HepG2 (cell line): Measurements from ENCODE around the gene DUS2. TPM values are rescaled to one million over a fixed set of nuclear protein-coding genes. Genes with fewer than 3 reads are reported as not detected.

Source experiments
- EZH2 ChIP-seq: conservative IDR thresholded peaks from 2 replicates; pipeline ENCODE4 v1.6.1; 2012; ENCODE audit warnings: mild to moderate bottlenecking, low read depth, low read length, moderate library complexity
- HNF1A ChIP-seq, 2 experiments: sonication (generic) in 1 of 2; formaldehyde crosslinking in 1 of 2; IDR thresholded peaks; 2 replicates each; pipeline versions ENCODE4 v1.4.0 to v1.6.1; 2016 to 2020; ENCODE audit warnings: borderline replicate concordance in 1 of 2, low read depth in 1 of 2, mild to moderate bottlenecking in 1 of 2, missing genetic modification reagents in 1 of 2
- HNF4A ChIP-seq: sonication (generic); formaldehyde crosslinking; IDR thresholded peaks from 2 replicates; pipeline ENCODE4 v1.4.0; 2020; ENCODE audit warnings: missing genetic modification reagents
- HOXA5 ChIP-seq: sonication (generic); formaldehyde crosslinking; IDR thresholded peaks from 2 replicates; pipeline ENCODE4 v1.4.0; 2020; ENCODE audit warnings: missing genetic modification reagents
- MEIS1 ChIP-seq: sonication (generic); formaldehyde crosslinking; IDR thresholded peaks from 2 replicates; pipeline ENCODE4 v1.9.0; 2021; ENCODE audit warnings: mild to moderate bottlenecking, missing genetic modification reagents, moderate library complexity, borderline replicate concordance
- MTA1 ChIP-seq: sonication (generic); formaldehyde crosslinking; IDR thresholded peaks from 2 replicates; pipeline ENCODE4 v1.4.0; 2020; ENCODE audit warnings: missing genetic modification reagents, mild to moderate bottlenecking, borderline replicate concordance
- SRF ChIP-seq: IDR thresholded peaks from 2 replicates; pipeline ENCODE4 v1.6.1; 2011; ENCODE audit warnings: mild to moderate bottlenecking, low read depth, low read length, moderate library complexity
- TMF1 ChIP-seq: sonication (generic); formaldehyde crosslinking; IDR thresholded peaks from 2 replicates; pipeline ENCODE4 v1.8.1; 2022; ENCODE audit warnings: low read depth, missing genetic modification reagents
- YEATS4 ChIP-seq: sonication (generic); formaldehyde crosslinking; IDR thresholded peaks from 2 replicates; pipeline ENCODE4 v1.4.0; 2020; ENCODE audit warnings: missing genetic modification reagents, borderline replicate concordance
- ZBTB42 ChIP-seq: sonication (generic); formaldehyde crosslinking; IDR thresholded peaks from 2 replicates; pipeline ENCODE4 v1.5.0; 2020; ENCODE audit warnings: mild to moderate bottlenecking, missing genetic modification reagents
- ZIK1 ChIP-seq: sonication (generic); formaldehyde crosslinking; IDR thresholded peaks from 2 replicates; pipeline ENCODE4 v1.5.0; 2020; ENCODE audit warnings: mild to moderate bottlenecking, low read depth, missing genetic modification reagents, borderline replicate concordance
- ZNF17 ChIP-seq: sonication (generic); formaldehyde crosslinking; IDR thresholded peaks from 2 replicates; pipeline ENCODE4 v1.5.0; 2020; ENCODE audit warnings: mild to moderate bottlenecking, missing genetic modification reagents
- ZNF24 ChIP-seq: fragments of 450-650 bp; IDR thresholded peaks from 2 replicates; pipeline ENCODE4 v1.6.1; 2017; ENCODE audit warnings: antibody characterized with exemption, mild to moderate bottlenecking
- ZNF296 ChIP-seq: sonication (generic); formaldehyde crosslinking; conservative IDR thresholded peaks from 2 replicates; pipeline ENCODE4 v1.5.0; 2020; ENCODE audit warnings: mild to moderate bottlenecking, missing genetic modification reagents
- ZNF460 ChIP-seq: sonication (generic); formaldehyde crosslinking; IDR thresholded peaks from 2 replicates; pipeline ENCODE4 v1.5.1; 2020; ENCODE audit warnings: missing genetic modification reagents, mild to moderate bottlenecking, borderline replicate concordance
- ZNF572 ChIP-seq: sonication (generic); formaldehyde crosslinking; IDR thresholded peaks from 2 replicates; pipeline ENCODE4 v1.5.1; 2020; ENCODE audit warnings: mild to moderate bottlenecking, missing genetic modification reagents
- ZNF879 ChIP-seq: sonication (generic); formaldehyde crosslinking; IDR thresholded peaks from 2 replicates; pipeline ENCODE4 v1.8.1; 2023; ENCODE audit warnings: missing genetic modification reagents
- ZUFSP ChIP-seq: sonication (generic); formaldehyde crosslinking; IDR thresholded peaks from 2 replicates; pipeline ENCODE4 v1.9.0; 2021; ENCODE audit warnings: missing genetic modification reagents, mild to moderate bottlenecking, borderline replicate concordance
- polyA plus RNA-seq, 8 experiments: library from polyadenylated mRNA; depleted of rRNA in 3 of 8; stranded (reverse) in 7 of 8; unstranded in 1 of 8; fragments of >200 nt; fragmentation: Illumina TruSeq in 4 of 8; extraction: Trizol in 4 of 8; gene quantifications; 2 replicates each; pipeline versions ENCODE4 v1.2.1 to v1.2.3, GENCODE V29; 2011 to 2016; ENCODE audit warnings: low read depth in 4 of 8, missing spikeins in 1 of 8, mixed read lengths in 1 of 8; ENCODE audit not compliant: insufficient read depth in 1 of 8
- total RNA-seq, 5 experiments: library from RNA; depleted of rRNA; stranded (reverse); fragments of >200 nt; fragmentation: Illumina TruSeq; extraction: Trizol; gene quantifications; 2 replicates each; pipeline ENCODE4 v1.2.3, GENCODE V29; 2016; ENCODE audit warnings: low read depth in 1 of 5
- TF ChIP-seq, protein P1 (sequence below): sonication (generic); formaldehyde crosslinking; IDR thresholded peaks from 2 replicates; pipeline ENCODE4 v1.8.1; 2023; ENCODE audit warnings: mild to moderate bottlenecking, moderate library complexity, missing genetic modification reagents
- TF ChIP-seq, protein P2 (sequence below): IDR thresholded peaks from 2 replicates; pipeline ENCODE4 v1.6.1; 2016; ENCODE audit warnings: low read depth, control low read depth

DUS2 gene
- total and polyA plus RNA-seq, 2 of the 13 experiments (the other 11 are each of a cell fraction or from before 2014, with no cell fraction given): 17.8 to 25.1 TPM

DNA sequence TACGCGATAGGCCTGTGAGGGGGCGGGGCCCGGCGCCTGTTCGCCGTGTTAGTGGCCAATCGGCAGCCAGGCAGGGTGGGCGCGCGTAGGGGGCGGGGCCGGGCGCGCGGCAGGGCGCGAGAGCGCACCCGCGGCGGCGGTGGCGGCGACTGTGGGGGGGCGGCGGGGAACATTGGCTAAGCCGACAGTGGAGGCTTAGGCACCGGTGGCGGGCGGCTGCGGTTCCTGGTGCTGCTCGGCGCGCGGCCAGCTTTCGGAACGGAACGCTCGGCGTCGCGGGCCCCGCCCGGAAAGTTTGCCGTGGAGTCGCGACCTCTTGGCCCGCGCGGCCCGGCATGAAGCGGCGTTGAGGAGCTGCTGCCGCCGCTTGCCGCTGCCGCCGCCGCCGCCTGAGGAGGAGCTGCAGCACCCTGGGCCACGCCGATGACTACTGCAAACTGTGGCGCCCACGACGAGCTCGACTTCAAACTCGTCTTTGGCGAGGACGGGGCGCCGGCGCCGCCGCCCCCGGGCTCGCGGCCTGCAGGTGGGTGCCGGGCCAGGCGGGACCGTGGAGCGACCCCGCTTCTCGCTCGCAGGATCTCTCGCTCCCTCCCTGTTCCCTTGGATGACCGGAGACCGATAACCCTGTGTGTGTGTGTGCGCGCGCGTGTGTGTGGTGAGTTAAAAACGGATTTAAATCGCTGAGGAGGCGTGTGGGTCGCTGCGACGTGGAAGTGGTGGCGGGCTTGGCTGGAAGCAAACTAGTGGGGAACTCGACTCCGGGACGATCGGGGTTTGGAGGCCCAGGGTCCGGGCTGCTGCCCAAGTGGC lies 62.4 kb downstream of the DUS2 start, which contains the start of gene NFATC3 (continued):
- TF ChIP-seq, protein P1, sequence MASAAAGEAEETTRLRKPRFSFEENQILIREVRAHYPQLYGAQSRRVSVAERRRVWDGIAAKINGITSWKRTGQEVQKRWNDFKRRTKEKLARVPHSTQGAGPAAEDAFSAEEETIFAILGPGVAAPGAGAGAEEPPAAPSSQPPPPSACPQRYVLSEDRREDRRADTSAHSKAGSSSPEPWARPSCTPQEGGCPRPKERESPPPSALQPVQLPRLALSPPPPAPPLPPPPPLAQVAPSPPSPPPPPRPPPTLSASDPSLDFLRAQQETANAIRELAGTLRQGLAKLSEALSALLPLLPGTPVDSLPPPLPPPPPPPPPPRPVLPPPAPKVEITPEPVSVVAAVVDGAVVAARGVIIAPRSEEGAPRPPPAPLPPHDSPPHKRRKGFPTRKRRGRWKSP (CRISPR knock-in tag): no peak
- no peak for TF ChIP-seq HNF4A (CRISPR knock-in tag)
- no peak for TF ChIP-seq ZNF460
- TF ChIP-seq HOXA5: no peak
- TF ChIP-seq HNF1A (IDR thresholded peaks at IDR 0.05; ENCODE audit: low read depth): no peak
- TF ChIP-seq HNF1A (CRISPR knock-in tag; IDR thresholded peaks at IDR 0.05; ENCODE audit: borderline replicate concordance): no peak
- 0 out of 2 replicates have a peak, but pooled peaks have one; percentile 56 for TF ChIP-seq TMF1 (CRISPR knock-in tag)
- no peak for TF ChIP-seq ZBTB42 (CRISPR knock-in tag)
- no peak for TF ChIP-seq MEIS1 (CRISPR knock-in tag)
- 0 out of 2 replicates have a peak, but pooled peaks have one; percentile 47 for TF ChIP-seq ZNF572
- no peak for TF ChIP-seq ZNF24
- TF ChIP-seq SRF: no peak
- peak; percentile 84; the same call in 1 of the 2 replicates for TF ChIP-seq ZNF879
- TF ChIP-seq ZNF17 (CRISPR knock-in tag): no peak
- no peak for TF ChIP-seq ZIK1 (CRISPR knock-in tag)
- peak; percentile 39; the same call in 1 of the 2 replicates for TF ChIP-seq MTA1 (CRISPR knock-in tag)
- TF ChIP-seq YEATS4 (CRISPR knock-in tag): no peak; the same call in 1 of the 2 replicates
- TF ChIP-seq, protein P2, sequence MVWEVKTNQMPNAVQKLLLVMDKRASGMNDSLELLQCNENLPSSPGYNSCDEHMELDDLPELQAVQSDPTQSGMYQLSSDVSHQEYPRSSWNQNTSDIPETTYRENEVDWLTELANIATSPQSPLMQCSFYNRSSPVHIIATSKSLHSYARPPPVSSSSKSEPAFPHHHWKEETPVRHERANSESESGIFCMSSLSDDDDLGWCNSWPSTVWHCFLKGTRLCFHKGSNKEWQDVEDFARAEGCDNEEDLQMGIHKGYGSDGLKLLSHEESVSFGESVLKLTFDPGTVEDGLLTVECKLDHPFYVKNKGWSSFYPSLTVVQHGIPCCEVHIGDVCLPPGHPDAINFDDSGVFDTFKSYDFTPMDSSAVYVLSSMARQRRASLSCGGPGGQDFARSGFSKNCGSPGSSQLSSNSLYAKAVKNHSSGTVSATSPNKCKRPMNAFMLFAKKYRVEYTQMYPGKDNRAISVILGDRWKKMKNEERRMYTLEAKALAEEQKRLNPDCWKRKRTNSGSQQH (CRISPR knock-in tag): no peak
- no peak for TF ChIP-seq EZH2
- TF ChIP-seq ZNF296: no peak
- TF ChIP-seq ZUFSP (CRISPR knock-in tag): no peak
